Femur (tissue), 1 donor: Measurements from ENCODE around the gene RSPH1.

ENCODE experiments used
- DNase-seq: peaks from one replicate; pipeline ENCODE4 v3.0.0-alpha.2; 2017

Gene RSPH1

DNA sequence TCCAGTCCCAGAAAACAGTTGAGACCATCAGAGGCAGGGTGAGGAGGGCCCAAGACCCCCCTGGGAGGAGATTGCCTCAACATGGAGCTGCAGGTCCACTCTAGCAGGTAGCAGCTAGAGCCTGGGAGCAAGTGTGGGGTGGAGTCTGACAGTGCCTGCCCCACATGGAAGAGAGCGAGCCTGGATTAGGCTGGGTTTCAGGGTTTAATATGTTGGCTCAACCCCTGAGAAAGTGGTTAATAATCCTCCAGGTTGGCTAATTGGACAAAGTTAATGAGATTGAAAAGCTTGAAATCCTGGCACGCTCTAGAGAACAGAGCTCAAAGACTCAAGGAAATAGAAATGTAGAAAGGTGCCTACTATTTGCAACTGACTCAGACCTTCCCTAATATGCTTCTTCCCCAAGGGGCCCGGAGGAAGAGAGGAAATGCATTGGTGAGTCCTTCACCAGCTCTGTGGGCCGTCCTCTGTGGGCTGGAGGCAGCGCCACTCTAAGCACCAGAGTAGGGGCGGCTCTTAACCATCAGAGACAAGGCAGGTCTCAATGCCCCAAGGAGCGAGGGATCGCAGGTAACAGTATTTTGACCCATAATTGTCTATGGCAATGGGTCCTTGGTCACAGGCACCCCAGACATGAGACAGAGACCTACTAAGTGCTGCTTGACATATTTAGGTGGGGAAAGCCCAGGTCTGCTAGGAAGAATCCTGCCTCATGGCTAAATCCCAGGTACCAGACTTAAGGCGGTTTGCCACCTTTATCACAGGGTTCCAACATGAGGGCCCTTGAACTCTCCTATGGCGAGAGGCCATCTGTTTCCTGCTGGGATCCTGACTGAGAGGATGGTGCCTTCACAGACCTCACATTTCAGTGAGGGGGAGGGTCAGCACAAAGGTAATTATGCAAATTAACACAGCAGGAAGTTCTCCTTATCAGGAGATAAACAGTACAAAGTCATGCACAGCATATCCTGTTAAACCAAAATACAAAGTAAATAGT is 33.8 kb downstream of the RSPH1 start:
- DNase-seq, result no peak

DNA sequence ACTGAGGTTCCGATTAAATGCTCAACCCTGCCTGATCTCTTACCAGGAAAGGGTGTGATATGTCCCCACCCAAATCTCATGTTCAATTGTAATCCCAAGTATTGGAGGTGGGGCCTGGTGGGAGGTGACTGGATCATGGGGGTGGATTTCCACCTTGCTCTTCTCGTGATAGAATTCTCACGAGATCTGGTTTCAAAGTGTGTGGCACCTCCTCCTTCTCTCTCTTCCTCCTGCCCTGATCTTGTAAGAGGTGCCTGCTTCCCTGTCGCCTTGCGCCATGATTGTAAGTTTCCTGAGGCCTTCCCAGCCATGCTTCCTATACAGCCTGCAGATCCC is 34.9 kb downstream of the RSPH1 start:
- DNase-seq, result no peak

DNA sequence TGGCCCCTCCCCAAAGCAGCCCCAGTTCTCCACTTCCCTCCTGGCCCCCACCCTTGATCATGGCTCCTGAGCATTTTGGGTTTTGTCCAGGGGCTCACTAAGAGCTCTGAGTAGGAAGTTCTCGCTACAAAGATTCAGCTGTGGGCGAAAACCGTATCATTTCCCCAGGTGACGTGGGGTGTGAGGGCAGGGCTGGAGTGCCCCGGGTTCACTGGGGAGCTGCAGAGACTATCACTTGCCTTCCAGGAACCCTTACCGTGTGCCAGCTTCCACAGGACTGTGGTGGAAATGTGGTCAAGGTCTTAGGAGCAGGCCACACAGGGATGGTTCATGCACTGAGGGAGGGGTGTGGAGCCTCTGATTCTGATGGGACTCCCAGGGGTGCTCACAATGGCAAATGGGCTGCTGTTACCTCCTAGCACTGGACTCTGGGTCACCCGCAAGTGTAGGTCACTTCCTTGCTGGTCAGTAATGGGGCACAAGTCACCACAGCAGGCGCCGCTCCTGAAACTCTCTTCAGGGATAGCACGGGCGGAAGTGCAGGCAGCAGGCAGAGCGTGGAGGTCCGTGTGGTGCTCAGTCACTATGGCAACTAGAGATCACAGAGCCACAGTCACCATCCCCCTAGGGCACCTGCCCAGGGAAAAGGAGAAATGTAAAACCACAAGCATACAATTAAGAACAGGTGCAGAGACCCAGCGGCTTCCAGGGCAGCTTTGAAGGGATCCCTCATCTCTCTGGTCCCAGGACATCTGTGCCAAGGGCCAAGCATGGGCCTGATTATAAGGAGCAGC is 35.4 kb downstream of the RSPH1 start:
- DNase-seq, result peak; percentile 37

DNA sequence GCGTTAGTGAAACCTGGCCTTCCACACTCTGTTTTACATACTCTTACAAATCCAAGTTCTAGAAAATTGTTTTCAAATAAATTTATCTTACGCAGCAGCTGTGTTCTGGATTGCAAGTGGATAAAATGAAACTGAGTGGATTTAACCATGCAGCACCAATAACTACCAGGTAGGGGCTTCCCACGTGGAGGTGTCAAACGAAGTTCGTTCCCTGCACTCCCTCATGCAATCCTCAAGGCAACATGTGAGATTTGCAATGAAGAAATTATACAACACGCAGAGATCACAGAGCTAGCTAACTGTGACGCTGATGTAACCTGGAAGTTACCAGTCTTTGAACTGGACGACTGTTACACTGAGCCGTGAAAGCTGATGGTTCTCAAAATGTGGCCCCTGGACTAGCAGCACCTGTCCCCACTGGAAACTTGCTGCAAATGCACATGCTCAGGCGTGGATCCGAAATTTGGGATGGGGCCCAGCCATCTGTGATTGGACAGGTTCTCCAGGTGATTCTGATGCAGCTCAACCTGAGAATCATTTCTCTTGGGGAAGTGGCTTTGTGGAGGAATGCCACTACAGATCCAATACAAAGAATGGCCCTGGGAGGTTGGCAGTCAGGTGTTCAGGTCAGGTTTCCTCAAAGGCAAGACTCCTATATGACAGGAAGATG is 36.3 kb downstream of the RSPH1 start:
- no peak for DNase-seq

DNA sequence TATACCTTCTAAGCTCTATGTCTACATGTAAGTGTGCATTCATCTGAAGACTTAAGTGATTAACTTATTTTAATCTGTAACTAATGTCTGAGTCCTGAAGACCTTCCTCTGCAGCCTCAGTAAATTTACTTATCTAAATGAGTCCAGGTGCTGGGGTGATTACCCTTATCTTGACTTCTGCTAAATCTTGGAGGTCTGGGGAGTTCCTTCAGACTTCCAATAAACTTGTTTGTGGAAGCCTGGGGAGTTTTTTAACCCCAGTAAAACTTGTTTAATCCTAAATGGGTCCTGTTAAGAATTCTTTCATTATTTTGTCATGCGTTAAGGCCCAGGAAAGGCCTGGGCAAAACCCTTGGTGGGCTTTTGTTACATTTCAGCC is 37.0 kb downstream of the RSPH1 start:
- DNase-seq, result no peak

DNA sequence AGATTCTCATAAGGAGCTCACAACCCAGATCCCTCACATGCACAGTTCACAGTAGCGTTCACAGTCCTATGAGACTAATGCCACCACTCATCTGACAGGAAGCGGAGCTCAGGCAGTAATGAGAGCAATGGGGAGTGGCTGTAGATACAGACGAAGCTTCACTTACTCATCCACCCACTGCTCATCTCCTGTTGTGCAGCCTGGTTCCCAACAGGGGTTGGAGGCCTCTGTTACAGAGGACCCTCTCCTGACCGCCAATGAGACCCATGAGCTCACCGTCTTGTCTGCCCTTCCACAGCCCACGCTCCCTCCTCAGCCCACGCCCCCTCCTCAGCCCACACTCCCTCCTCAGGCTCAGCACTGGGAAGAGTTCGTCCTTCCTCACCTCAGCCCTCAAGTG is 39.6 kb downstream of the RSPH1 start:
- no peak for DNase-seq

DNA sequence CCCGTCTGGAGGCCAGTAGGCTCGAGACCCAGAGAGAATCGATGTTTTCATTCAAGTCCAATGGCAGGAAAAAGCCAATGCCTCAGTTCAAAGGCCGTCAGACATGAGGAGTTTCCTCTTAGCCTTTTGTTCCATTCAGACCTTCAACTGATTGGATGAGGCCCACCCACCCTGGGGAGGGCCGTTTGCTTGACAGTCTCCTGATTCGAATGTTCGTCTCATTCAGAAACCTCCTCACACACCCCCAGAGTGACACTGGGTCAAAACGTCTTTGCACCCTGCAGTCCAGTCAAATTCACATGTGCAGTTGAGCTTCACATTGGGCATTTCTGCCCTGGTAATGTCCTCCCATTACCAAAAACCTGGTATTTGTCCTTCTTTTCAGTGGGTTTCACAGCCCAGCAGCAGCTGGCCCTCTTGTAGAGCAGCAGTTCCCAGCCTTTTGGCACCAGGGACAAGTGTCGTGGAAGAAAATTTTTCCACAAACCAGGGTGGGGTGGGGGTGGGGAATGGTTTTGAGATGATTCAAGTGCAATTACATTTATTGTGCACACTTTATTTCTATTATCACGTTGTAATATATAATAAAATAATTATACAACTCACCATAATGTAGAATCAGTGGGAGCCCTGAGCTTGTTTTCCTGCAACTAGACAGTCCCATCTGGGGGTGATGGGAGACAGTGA is 40.1 kb downstream of the RSPH1 start:
- no peak for DNase-seq

DNA sequence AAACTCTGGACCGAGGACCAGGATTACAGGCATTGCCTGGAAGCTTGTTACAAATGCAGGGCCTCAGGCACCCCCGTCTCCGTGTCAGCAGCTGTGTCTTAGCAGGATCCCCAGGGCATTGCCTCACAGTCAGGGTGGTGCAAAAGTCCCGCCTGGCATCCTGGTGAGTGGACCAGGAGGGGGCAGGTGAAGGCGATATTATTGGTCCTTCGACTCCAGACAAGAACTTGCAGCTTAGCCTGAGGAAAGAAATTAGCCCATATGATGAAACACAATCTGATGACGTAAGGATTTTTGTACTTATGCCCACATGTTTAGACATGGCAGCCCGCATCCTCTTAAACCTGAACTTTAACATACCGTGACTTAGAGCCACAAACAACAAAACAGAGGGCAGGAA is 40.8 kb downstream of the RSPH1 start:
- DNase-seq, result no peak

DNA sequence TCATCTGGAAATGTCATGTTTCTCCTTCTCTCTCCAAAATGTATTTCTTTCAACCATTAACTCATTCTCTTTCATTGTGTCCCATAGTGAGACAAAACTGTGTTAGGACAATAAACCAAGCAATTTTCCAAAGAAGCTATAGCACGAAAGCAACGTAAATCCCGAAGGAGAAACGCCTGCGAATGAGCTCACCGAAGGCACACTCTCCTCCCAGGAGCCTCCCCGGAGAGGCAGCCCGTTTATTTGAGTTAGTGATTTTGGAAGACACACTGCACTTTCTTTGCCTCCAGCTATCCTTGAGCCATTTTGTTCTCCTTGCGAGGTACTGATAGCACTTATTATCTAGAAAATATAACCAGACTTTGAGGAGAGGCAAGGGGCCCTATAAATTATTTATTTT is 41.2 kb downstream of the RSPH1 start:
- DNase-seq, result no peak

DNA sequence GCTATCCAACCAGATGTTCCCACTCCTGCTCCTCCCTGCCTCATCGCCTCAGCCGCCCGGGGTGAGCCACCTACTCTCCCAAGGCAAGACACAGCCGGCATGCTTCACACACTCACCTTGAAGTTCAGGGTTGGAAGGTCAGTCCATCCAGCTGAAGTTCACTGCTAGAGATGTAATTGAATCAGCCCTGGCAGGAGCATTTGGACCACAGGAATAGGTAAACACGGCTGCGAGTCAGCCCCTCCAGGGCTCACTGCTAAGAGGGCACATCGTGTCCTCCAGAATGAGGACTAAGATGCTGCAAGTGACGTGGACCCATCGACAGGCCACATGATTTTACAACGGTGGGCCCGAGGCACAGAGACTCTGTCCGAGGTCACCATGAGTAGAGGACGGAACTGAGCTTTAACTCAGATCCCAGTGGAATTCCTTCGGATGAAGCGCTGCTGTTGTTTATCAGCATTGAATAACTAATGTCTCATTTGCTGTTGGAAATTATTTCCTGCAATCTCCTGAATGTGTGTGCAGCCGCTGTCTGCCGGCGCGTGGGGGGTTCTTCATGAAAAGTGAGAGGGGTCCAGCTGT is 41.9 kb downstream of the RSPH1 start:
- no peak for DNase-seq

DNA sequence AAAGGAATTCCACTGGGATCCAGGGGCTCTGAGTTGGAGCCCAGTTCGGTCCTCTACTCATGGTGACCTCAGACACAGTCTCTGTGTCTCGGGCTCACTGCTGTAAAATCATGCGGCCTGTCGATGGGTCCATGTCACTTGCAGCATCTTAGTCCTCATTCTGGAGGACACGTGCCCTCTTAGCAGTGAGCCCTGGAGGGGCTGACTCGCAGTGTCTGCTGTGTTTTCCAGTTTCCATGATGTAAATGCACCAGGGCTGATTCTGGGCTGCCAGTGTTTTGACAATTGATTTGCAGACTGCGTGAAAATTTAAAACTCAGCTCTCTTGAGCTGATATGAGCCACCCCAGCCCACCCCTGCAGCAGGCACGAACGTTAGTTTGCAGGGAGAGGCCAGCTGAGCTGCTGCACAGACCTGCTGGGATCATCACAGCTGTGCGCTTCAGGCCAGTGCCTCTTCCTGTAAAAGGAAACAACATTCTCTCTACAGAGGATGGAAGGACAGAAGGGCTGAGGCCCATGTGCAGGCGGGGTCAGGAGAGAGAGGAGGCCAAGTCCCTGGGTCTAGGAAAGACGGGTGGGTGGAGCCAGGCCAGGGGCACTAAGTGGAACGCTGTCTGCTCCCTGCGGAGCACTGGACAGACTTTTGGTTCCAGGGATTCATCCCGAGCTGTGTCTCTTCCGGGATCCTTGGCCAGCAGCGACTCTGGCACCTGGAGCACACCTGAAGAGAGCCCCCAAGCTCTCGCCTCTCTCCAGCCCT is 42.6 kb downstream of the RSPH1 start:
- DNase-seq, result peak; percentile 47

DNA sequence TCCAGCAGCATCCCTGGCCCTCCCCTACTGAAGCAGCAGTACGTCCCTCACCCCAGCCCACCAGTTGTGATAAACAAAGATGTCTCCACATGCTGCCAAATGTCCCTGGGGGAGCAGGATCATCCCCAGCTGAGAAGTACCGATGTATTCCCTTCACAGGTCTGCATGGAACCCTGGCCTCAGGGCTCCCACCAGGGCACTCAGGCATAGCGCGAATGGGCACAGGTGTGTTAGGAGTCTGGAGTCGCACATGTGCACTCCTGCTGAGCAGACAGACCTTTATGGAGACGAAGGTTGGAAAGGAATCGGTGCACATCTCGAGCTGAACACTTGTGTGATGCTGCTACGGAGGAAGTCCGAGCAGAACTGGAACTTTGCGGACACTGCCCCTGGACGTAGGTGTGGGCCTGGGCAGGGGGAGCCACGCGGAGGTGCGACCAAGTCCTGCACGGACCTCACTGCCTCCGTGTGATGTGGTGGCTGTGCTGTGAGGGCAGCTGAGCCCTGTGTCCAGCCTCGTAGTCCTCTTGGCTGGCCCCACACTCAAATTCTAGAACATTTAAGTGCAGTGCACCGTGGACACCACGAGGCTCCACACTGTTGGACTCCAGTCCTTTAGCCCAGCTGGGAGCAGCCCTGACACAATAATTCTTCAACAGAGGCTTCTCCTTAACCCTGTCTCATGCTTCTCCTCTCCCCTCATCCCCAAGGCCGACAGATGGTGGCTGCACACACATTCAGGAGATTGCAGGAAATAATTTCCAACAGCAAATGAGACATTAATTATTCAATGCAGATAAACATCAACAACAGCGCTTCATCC is 43.4 kb downstream of the RSPH1 start:
- no peak for DNase-seq

DNA sequence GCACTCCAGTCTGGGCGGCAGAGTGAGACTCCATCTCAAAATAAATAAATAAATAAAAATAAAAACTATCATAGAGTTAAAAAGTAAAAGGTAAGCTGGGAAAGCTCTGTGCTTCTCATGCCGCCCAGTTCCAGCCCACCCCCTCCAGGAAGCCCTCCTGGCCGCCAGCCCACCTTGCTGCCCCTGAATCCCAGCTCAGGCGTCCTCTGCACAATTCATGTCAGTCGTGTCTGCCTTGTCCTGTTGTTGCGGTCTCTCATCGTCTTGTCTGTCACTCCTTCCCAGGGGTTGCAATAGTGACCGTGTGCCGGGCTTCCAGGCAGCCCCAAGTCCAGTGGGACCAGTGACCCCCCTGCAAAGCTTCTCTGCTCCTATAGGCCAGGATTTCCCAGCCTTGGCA is 44.1 kb downstream of the RSPH1 start:
- DNase-seq, result no peak

DNA sequence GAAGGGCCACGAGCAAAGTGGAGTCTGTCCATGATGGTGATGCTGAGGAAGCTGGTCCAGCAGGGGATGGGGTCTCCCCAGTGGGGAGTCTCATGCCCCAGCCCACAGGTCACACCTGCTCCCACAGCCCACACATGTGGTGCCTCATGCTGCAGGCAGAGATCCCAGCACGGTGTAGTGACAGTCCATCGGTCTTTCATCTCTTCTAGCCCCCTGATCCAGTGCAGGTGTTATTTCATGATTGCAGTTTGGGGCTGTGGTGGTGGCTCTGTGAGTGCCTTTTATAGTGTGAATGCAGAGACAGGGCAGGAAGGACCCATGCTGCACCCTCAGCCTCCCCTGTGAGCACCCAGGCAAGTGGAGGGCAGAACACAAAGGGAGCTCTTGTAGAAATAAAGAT is 47.3 kb downstream of the RSPH1 start:
- DNase-seq, result no peak

DNA sequence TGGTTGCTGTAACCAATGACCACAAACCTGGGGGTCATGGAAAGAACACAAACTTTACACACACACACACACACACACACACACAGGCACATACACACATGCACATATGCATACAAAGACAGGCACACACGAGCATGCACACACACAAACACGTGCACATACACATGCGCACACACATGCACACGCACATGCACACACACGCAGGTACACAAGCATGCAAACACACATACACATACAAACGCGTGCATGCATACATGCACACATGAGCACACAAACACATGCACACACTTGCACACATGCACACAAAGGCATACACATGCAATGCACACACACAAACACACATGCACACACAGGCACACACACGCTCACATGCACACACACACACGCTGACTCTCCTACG is 48.3 kb downstream of the RSPH1 start:
- no peak for DNase-seq

DNA sequence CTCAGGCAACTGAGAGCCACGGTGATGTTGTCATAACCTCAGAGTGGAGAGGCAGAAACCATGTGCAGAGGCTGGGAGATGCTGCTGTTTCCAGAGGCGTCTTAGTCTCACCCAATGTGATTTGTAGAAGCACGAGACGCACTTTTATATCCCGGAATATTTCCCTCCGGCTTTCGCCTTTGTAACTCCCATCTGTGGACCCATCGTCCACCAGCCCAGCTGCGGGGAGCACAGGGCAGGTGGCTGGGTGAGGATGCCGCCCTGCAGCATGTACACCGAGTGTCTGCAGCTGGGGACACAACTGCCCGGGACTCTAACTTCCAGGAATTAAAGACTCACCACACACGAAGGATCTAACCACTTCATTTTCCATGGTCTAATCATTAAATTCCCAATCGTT is 48.8 kb downstream of the RSPH1 start:
- DNase-seq, result no peak

DNA sequence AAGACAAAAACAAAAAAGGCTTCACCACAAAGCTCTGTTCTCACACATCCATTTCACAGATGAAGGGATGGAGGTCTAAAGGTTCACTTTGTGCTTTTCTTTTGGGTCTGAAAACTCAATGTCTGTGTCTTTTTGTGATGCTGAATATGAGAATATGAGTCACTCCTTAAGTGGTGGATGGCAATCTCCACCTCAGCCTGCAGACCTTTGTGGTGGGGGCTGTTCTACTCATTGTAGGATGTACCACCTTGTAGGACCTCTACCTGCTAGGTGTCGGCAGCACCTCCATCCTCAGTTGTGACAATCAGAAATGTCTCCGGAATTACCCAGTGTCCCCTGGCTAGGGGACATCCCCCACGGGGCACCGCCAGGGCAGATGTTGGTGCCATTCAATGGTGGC is 49.5 kb downstream of the RSPH1 start:
- no peak for DNase-seq

DNA sequence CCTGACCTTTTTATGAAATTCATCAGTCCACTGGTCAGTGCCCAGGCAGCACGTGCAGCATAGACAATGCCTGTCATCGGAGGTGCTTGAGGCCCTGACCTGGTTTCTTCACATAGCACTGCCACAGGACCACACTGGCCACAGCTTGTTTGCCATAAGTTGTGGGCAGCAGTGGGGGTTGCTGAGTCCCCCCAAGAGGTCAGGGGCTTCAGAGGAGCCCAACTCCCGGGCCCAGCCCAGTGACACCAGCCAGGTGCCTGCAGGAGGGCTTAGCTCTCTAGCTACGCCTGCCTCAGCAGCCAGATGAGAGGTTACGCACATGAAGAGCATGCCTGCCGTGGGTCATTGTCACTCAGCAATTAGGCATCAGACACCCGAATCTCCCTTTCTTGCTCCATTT is 50.7 kb downstream of the RSPH1 start:
- DNase-seq, result no peak

DNA sequence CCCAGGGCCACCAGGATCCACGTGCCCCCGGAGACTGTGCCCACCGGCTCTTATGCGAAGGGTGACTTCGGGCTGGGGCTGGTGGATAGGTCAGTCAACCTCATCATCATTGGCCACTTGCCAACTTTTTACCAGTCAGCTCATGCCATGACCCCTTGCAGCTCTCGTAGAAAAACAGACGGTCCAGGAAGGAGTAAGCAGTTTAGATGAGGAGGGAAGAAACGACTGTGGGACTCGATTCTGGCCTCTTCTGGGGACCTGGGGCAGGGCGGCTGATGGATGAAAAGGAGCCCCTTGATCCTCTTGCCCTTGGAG is 51.3 kb downstream of the RSPH1 start:
- no peak for DNase-seq

DNA sequence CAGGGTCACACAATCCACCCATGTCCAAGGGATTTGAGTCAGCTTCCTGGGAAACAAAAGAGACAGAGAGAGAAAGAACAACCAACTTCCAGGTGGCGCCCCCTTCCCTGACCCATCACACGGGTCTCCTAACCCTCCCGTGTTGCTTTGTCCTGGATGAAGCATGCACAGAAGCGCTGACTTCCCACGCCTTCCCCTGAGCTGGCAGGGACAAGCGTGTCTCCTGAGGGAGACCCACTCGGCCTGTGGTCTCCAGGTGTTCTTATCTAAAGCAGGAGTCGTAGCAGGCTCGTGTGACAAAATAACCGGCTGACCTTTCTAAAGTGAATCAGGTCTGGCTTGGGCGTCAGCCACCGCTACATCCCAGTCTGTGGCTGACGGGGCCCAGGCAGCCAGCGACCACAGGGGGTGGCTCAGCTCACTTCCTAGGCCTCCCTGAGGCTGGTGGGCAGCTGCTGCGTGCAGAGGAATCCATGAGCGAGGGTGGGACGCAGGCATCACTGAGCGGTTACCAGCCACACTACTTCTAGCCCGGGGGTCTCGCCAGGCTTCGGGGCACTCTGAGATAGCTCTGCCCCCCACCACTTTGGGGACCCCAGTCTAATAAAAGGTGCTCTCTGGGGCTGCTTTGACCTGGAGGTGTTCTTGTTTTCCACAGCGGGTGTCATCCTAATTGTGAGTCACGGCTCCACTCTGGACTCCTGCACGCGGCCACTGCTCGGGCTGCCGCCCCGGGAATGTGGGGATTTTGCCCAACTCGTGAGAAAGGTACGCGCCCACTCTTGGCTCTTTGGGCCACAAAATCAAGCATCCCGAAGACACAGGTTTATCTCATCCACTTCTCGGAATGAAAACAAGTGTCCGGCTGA is 51.9 kb downstream of the RSPH1 start:
- no peak for DNase-seq
